Purkinje cell (primary cell): ENCODE measurements around the gene OR4K15. TPM values are rescaled to one million over a fixed set of nuclear protein-coding genes. Genes with fewer than 3 reads are reported as not detected.

Source experiments
- polyA plus RNA-seq: library from polyadenylated mRNA; unstranded; fragments of >200 nt; fragmentation: Nextera tagmentation; gene quantifications from 2 replicates; pipeline ENCODE4 v1.2.1, GENCODE V29; 2014

Gene OR4K15
- polyA plus RNA-seq = not detected in 2 replicates

GRCh38 chr14:19975291-19975690 is at the start of gene OR4K15:
Gene OR4K15 (plus strand): TSS chr14:19975591. CDS start chr14:19975591, 0 bp downstream.

GRCh38 chr14:19930617-19931016 is 44.8 kb upstream of the OR4K15 start, which contains the start of gene OR4K1:
Gene OR4K1 (plus strand): TSS chr14:19930917. CDS start chr14:19935667, 4,750 bp downstream.

GRCh38 chr14:20001863-20002262 is 26.5 kb downstream of the OR4K15 start, which contains the start of gene OR4Q2:
Gene OR4Q2 (plus strand): TSS chr14:20002163.

GRCh38 chr14:20019257-20019865 is 44.0 kb downstream of the OR4K15 start, which contains the start of gene OR4K14:
Gene OR4K14 (minus strand): TSS chr14:20019307. CDS start chr14:20015193, 4,114 bp downstream.

Other genes starting within 250 kb of the OR4K15 start
- gene OR4Q3, start 232.0 kb upstream of the OR4K15 start, polyA plus RNA-seq = not detected in 2 replicates
- gene OR4M1, start 202.1 kb upstream of the OR4K15 start, polyA plus RNA-seq = not detected in 2 replicates
- not detected in 2 replicates for gene OR4N2, start 171.8 kb upstream of the OR4K15 start, polyA plus RNA-seq
- gene OR4K2, start 100.4 kb upstream of the OR4K15 start, polyA plus RNA-seq = not detected in 2 replicates
- gene OR4K5, start 55.0 kb upstream of the OR4K15 start, polyA plus RNA-seq = not detected in 2 replicates
- gene OR4K1, start 44.7 kb upstream of the OR4K15 start, polyA plus RNA-seq = not detected in 2 replicates
- not detected in 2 replicates for gene OR4Q2, start 26.6 kb downstream of the OR4K15 start, polyA plus RNA-seq
- not detected in 2 replicates for gene OR4K14, start 43.7 kb downstream of the OR4K15 start, polyA plus RNA-seq
- not detected in 2 replicates for gene OR4K13, start 60.4 kb downstream of the OR4K15 start, polyA plus RNA-seq
- gene OR4L1, start 84.5 kb downstream of the OR4K15 start, polyA plus RNA-seq = not detected in 2 replicates
- gene OR4K17, start 135.1 kb downstream of the OR4K15 start, polyA plus RNA-seq = not detected in 2 replicates
- gene OR4N5, start 163.2 kb downstream of the OR4K15 start, polyA plus RNA-seq = not detected in 2 replicates
- 0.10 TPM in 1 of 2 replicates, not detected in the other for gene OR11G2, start 215.3 kb downstream of the OR4K15 start, polyA plus RNA-seq
- not detected in 2 replicates for gene OR11H6, start 248.1 kb downstream of the OR4K15 start, polyA plus RNA-seq